HG03064 (cell line): ENCODE measurements around the gene POU2F3.
A peak's percentile ranks its signal among the peaks of the same experiment; 100 is the strongest.

Experiments used
- ATAC-seq: cut with Tn5 transposase; IDR thresholded peaks from one replicate; pipeline ENCODE4 v1.9.1; 2021; ENCODE audit warnings: low read depth; ENCODE audit not compliant: unreplicated experiment

The POU2F3 gene

GRCh38 chr11:120209746-120210625 lies 30.0 kb upstream of the POU2F3 start:
- no peak for ATAC-seq

GRCh38 chr11:120210626-120211521 lies 29.1 kb upstream of the POU2F3 start, which contains the start of gene OAF:
Gene OAF (plus strand): TSS chr11:120211032. CDS start chr11:120211280, 248 bp downstream.
- peak; percentile 82 for ATAC-seq

- ATAC-seq, result no peak
These were observed 28.2 kb upstream of the POU2F3 start for GRCh38 chr11:120211522-120212258.

GRCh38 chr11:120212259-120212878 lies 27.6 kb upstream of the POU2F3 start:
- ATAC-seq, result no peak

- ATAC-seq, result no peak
These were observed 27.0 kb upstream of the POU2F3 start for GRCh38 chr11:120212926-120213325.

GRCh38 chr11:120214581-120214980 lies 25.4 kb upstream of the POU2F3 start:
- no peak for ATAC-seq

- no peak for ATAC-seq
These were observed 24.3 kb upstream of the POU2F3 start for GRCh38 chr11:120215634-120216033.

- no peak for ATAC-seq
These were observed 23.4 kb upstream of the POU2F3 start for GRCh38 chr11:120216426-120217102.

GRCh38 chr11:120217526-120217925 lies 22.4 kb upstream of the POU2F3 start:
- no peak for ATAC-seq

- no peak for ATAC-seq
These were observed 21.8 kb upstream of the POU2F3 start for GRCh38 chr11:120217941-120218694.

GRCh38 chr11:120218695-120219033 lies 21.3 kb upstream of the POU2F3 start:
- no peak for ATAC-seq

GRCh38 chr11:120219232-120219937 lies 20.6 kb upstream of the POU2F3 start:
- ATAC-seq, result no peak

- no peak for ATAC-seq
These were observed 19.8 kb upstream of the POU2F3 start for GRCh38 chr11:120219938-120220746.

- ATAC-seq, result no peak
These were observed 19.2 kb upstream of the POU2F3 start for GRCh38 chr11:120220747-120221037.

GRCh38 chr11:120221115-120221752 lies 18.7 kb upstream of the POU2F3 start:
- no peak for ATAC-seq

GRCh38 chr11:120222916-120223315 lies 17.0 kb upstream of the POU2F3 start:
- ATAC-seq, result no peak

- no peak for ATAC-seq
These were observed 16.1 kb upstream of the POU2F3 start for GRCh38 chr11:120223793-120224192.
